ENCODE results near the gene DEFB129.
"Not testable (repeated sequence)": the region's sequence is repeated elsewhere in the genome, so short reads cannot be mapped to it uniquely, and the experiment has no call there.

The DEFB129 gene

GRCh38 chr20:226958-227357 is at the start of gene DEFB129:
DEFB129 (plus strand) TSS chr20:227258; CDS start chr20:227289, 31 bp downstream.
- DNase-seq (ENCODE audit: low read depth in 3 of 3): no peak

- DNase-seq (ENCODE audit: low read depth in 3 of 3): no peak
Observed at GRCh38 chr20:184288-184687, 42.8 kb upstream of the DEFB129 start.

- no peak for DNase-seq (ENCODE audit: low read depth in 3 of 3)
Observed at GRCh38 chr20:187733-188132, 39.3 kb upstream of the DEFB129 start.

GRCh38 chr20:189611-190010 is 37.4 kb upstream of the DEFB129 start, which contains the start of gene DEFB128:
DEFB128 (minus strand) TSS chr20:189711; CDS start chr20:189623, 88 bp downstream.
- DNase-seq (ENCODE audit: low read depth in 3 of 3): no peak

GRCh38 chr20:198225-198624 is 28.8 kb upstream of the DEFB129 start:
- no peak for DNase-seq (ENCODE audit: low read depth in 3 of 3)

GRCh38 chr20:199996-200395 is 27.1 kb upstream of the DEFB129 start:
- no peak for DNase-seq (ENCODE audit: low read depth in 3 of 3)

- not testable (repeated sequence) for DNase-seq (ENCODE audit: low read depth in 3 of 3)
Observed at GRCh38 chr20:203630-204029, 23.4 kb upstream of the DEFB129 start.

GRCh38 chr20:208942-209566 is 18.0 kb upstream of the DEFB129 start:
- DNase-seq (ENCODE audit: low read depth in 3 of 3): peak in 1 of 3 donors; percentile 1

GRCh38 chr20:210809-211502 is 16.1 kb upstream of the DEFB129 start:
- DNase-seq (ENCODE audit: low read depth in 3 of 3): no peak

- no peak for DNase-seq (ENCODE audit: low read depth in 3 of 3)
Observed at GRCh38 chr20:214383-214782, 12.7 kb upstream of the DEFB129 start.

- no peak for DNase-seq (ENCODE audit: low read depth in 3 of 3)
Observed at GRCh38 chr20:215796-216195, 11.3 kb upstream of the DEFB129 start.

- no peak for DNase-seq (ENCODE audit: low read depth in 3 of 3)
Observed at GRCh38 chr20:217266-217665, 9.8 kb upstream of the DEFB129 start.

- no peak for DNase-seq (ENCODE audit: low read depth in 3 of 3)
Observed at GRCh38 chr20:219290-220115, 7.6 kb upstream of the DEFB129 start.

- no peak for DNase-seq (ENCODE audit: low read depth in 3 of 3)
Observed at GRCh38 chr20:221258-221830, 5.7 kb upstream of the DEFB129 start.

- DNase-seq (ENCODE audit: low read depth in 3 of 3): not testable (repeated sequence)
Observed at GRCh38 chr20:225879-226278, 1.2 kb upstream of the DEFB129 start.

GRCh38 chr20:227439-228105 is 514 bp downstream of the DEFB129 start:
- no peak for DNase-seq (ENCODE audit: low read depth in 3 of 3)

GRCh38 chr20:235891-236290 is 8.8 kb downstream of the DEFB129 start:
- no peak for DNase-seq (ENCODE audit: low read depth in 3 of 3)

GRCh38 chr20:237489-237888 is 10.4 kb downstream of the DEFB129 start:
- DNase-seq (ENCODE audit: low read depth in 3 of 3): peak; percentile 3 to 28 (median 20)

GRCh38 chr20:237929-238328 is 10.9 kb downstream of the DEFB129 start:
- DNase-seq (ENCODE audit: low read depth in 3 of 3): no peak

- no peak for DNase-seq (ENCODE audit: low read depth in 3 of 3)
Observed at GRCh38 chr20:242905-243304, 15.8 kb downstream of the DEFB129 start.

GRCh38 chr20:251354-251753 is 24.3 kb downstream of the DEFB129 start:
- no peak for DNase-seq (ENCODE audit: low read depth in 3 of 3)

- no peak for DNase-seq (ENCODE audit: low read depth in 3 of 3)
Observed at GRCh38 chr20:252801-253200, 25.7 kb downstream of the DEFB129 start.
